GM13976 (cell line): ENCODE results near the gene ATXN2.
"Not testable (repeated sequence)": the region's sequence is repeated elsewhere in the genome, so short reads cannot be mapped to it uniquely, and the experiment has no call there.

Source experiments
- DNase-seq: peaks from one replicate; pipeline ENCODE4 v3.0.0; 2012; ENCODE audit warnings: low spot score
- in situ Hi-C: fragments of 300-500 bp; cut with MboI; formaldehyde crosslinking; loops from one replicate; pipeline ENCODE4 v1.12.0; 2022; ENCODE audit warnings: low sequenced_read_pairs, mixed read lengths, inconsistent platforms; ENCODE audit not compliant: unreplicated experiment
- TF ChIP-seq, protein P1 (sequence below): IDR thresholded peaks from 2 replicates; pipeline ENCODE4 v1.5.1; 2012; ENCODE audit warnings: borderline replicate concordance, mild to moderate bottlenecking; ENCODE audit not compliant: insufficient read depth; ENCODE audit errors: extremely low read depth, missing control alignments, control extremely low read depth

ATXN2 gene

DNA sequence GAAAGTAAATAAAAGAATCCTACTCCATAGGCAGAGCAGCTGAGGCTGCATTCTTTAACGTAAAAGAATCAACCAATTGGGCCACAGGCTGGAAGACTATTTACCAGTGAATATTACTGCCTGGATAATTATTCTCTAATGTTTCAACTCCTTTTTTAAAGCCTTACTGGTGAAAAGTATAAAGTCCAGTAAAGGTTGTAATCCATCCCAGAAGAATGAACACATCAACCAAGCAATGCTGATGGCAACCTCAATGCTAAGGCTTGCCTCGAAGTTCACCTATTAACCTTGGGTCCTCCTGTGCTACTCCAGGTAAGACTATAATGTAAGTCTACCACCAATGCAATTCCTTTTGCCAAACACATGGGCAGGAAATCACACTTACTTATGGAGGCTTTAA lies 77.3 kb downstream of the ATXN2 start:
- DNase-seq: no peak
- TF ChIP-seq, protein P1, sequence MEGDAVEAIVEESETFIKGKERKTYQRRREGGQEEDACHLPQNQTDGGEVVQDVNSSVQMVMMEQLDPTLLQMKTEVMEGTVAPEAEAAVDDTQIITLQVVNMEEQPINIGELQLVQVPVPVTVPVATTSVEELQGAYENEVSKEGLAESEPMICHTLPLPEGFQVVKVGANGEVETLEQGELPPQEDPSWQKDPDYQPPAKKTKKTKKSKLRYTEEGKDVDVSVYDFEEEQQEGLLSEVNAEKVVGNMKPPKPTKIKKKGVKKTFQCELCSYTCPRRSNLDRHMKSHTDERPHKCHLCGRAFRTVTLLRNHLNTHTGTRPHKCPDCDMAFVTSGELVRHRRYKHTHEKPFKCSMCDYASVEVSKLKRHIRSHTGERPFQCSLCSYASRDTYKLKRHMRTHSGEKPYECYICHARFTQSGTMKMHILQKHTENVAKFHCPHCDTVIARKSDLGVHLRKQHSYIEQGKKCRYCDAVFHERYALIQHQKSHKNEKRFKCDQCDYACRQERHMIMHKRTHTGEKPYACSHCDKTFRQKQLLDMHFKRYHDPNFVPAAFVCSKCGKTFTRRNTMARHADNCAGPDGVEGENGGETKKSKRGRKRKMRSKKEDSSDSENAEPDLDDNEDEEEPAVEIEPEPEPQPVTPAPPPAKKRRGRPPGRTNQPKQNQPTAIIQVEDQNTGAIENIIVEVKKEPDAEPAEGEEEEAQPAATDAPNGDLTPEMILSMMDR: no peak
- in situ Hi-C loops: loop anchor here (10.0 kb wide), 1 partner anchor 127 kb away; no protein-coding TSS in a partner anchor

DNA sequence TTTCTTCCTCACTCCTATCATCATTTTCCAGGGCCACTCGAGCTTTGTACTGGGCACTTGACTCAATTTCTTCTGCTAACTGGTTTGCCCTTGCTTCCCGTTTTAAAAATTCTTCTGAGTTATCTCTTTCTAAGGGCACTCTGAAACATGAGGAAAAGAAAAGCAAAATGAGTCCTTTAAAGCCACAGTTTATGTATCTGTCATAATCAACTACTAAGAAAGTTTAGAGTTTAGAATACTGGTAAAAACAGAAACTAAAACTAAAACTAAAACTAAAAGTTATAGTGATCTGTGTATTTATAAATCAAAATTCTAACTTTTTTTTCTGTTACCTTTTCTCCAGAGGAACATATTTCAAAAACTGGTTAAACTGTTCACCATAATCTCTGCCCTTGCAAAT lies 79.2 kb downstream of the ATXN2 start:
- in situ Hi-C loops: loop anchor here (10.0 kb wide), 1 partner anchor 125 kb away; no protein-coding TSS in a partner anchor
- TF ChIP-seq, protein P1: no peak
- no peak for DNase-seq

DNA sequence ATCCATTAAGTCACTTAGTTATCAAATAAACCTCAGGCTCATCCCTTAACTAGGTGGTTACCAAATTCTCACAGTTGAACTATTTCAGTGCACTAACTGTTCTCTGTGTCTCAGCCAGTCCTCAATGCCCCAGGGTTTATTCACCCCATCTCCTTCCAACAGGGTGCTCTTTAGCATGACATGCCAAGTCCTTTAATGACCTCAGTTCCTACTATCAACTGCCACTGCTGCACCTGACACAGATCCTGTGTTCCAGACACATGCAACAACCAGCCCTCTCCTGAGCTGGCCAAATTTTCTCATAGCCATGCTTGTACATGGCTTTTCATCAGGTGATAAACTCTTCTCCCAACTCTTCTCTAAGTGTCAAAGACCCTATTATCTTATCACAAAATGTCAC lies 80.0 kb downstream of the ATXN2 start:
- TF ChIP-seq, protein P1: no peak
- in situ Hi-C loops: no loop called here
- no peak for DNase-seq

DNA sequence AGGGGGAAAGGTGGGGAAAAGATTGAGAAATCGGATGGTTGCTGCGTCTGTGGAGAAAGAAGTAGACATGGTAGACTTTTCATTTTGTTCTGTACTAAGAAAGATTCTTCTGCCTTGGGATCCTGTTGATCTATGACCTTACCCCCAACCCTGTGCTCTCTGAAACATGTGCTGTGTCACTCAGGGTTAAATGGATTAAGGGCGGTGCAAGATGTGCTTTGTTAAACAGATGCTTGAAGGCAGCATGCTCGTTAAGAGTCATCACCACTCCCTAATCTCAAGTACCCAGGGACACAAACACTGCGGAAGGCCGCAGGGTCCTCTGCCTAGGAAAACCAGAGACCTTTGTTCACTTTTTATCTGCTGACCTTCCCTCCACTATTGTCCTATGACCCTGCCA lies 91.4 kb downstream of the ATXN2 start:
- DNase-seq, in situ Hi-C loops: not testable (repeated sequence)

DNA sequence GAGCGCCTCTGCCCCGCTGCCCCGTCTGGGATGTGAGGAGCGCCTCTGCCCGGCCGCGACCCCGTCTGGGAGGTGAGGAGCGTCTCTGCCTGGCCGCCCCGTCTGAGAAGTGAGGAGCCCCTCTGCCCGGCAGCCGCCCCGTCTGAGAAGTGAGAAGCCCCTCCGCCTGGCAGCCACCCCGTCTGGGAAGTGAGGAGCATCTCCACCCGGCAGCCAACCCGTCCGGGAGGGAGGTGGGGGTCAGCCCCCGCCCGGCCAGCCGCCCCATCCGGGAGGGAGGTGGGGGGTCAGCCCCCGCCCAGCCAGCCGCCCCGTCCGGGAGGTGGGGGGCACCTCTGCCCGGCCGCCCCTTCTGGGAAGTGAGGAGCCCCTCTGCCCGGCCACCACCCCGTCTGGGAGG lies 91.9 kb downstream of the ATXN2 start:
- in situ Hi-C loops, DNase-seq: not testable (repeated sequence)

DNA sequence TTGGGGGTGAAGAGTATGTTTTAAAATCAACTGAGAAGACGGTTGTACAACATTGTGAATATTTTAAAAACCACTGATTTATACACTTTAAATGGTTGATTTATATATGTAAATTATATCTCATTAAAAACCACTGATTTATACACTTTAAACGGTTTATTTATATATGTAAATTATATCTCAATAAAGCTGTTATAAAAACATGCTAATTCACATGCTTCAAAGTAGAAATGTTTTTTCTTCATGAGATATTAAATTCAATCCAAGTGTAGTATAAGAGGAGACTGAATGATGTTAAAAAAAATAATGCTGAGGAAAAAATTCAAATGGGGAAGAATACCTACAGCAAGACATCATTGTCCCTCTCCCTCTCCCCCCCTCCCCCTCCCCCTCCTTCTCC lies 92.9 kb downstream of the ATXN2 start:
- TF ChIP-seq, protein P1: no peak
- in situ Hi-C loops: no loop called here
- DNase-seq: no peak

DNA sequence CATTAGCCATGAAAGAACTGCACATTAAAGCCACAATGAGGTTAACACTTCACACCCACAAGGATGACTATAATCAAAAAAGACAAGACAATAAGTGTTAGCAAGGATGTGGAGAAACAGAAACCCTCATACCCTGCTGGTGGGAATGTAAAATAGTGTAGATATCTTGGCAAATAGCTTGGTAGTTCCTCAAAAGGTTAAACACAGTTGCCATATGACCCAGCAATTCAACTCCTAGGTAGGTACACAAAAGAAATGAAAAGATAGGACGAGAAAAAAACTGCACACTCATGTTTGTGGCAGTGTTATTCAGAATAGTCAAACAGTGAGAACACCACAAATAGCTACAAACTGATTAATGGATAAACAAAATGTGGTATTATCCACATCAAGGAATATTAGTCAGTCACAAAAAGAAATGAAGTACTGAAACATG lies 93.5 kb downstream of the ATXN2 start:
- DNase-seq: no peak
- TF ChIP-seq, protein P1: no peak
- in situ Hi-C loops: no loop called here

DNA sequence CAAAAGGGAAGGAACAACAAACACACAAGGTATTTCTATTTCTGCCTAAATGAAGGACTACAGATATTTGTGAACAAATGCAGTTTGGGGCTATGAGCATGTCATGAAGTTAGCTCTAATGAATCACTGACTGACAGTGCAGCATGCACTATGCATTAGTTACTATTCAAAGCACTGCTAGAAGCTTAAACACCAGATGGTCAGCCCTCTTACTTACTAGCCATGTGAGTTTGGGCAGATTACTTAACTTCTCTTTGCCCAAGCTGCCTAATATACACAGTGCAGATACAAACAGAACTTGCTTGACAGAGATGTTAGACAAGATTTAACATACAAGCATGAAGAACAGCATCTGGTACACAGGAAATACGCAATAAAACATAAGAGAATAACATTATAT lies 96.0 kb downstream of the ATXN2 start:
- DNase-seq: no peak
- TF ChIP-seq, protein P1: no peak
- in situ Hi-C loops: no loop called here
